H1 (cell line): Measurements from ENCODE around the gene BRINP3. TPM values are rescaled to one million over a fixed set of nuclear protein-coding genes. Genes with fewer than 3 reads are reported as not detected.

Source experiments
- CTCF ChIA-PET: fragments of 300-600 bp; sonication (Branson Sonifier 250); formaldehyde crosslinking; loops from one replicate; lab custom pipeline; 2021; ENCODE audit not compliant: partially characterized antibody; lab: Charles Lee
- POLR2A ChIA-PET: fragments of 300-600 bp; sonication (Branson Sonifier 250); formaldehyde crosslinking; loops from one replicate; lab custom pipeline; 2021; ENCODE audit warnings: inconsistent platforms; ENCODE audit not compliant: partially characterized antibody; lab: Charles Lee
- DNase-seq, 2 experiments: peaks; one replicate each; pipeline versions ENCODE4 v3.0.0 to v3.0.0-alpha.2; 2010 to 2022; ENCODE audit warnings: low spot score in 2 of 2, low read depth in 1 of 2, mixed read lengths in 1 of 2
- FAIRE-seq: peaks from 2 replicates; lab custom pipeline; 2011; peaks lifted over from hg19 to GRCh38; lab: Jason Lieb, UNC
- H2AFZ ChIP-seq: 2 replicates; pipeline ENCODE4 v1.8.1; 2012; ENCODE audit warnings: low read length, inconsistent platforms
- H2AK5ac ChIP-seq: 2 replicates; pipeline ENCODE4 v1.6.1; 2013; ENCODE audit warnings: low read depth, low read length
- H2BK120ac ChIP-seq: replicated peaks from 2 replicates; pipeline ENCODE3; 2013; ENCODE audit warnings: low read depth, low read length, inconsistent platforms
- H2BK12ac ChIP-seq: 2 replicates; pipeline ENCODE4 v1.6.1; 2013; ENCODE audit warnings: low read depth, low read length
- H2BK15ac ChIP-seq: 2 replicates; pipeline ENCODE4 v1.6.1; 2013; ENCODE audit warnings: low read length
- H2BK20ac ChIP-seq: 2 replicates; pipeline ENCODE4 v1.6.1; 2013; ENCODE audit warnings: low read length
- H2BK5ac ChIP-seq: 2 replicates; pipeline ENCODE4 v1.6.1; 2013; ENCODE audit warnings: low read depth, low read length
- H3K14ac ChIP-seq: 2 replicates; pipeline ENCODE4 v1.6.1; 2013; ENCODE audit warnings: inconsistent platforms; ENCODE audit not compliant: insufficient read length
- H3K18ac ChIP-seq: 2 replicates; pipeline ENCODE4 v1.6.1; 2013; ENCODE audit warnings: low read length; ENCODE audit errors: extremely low read depth
- H3K23ac ChIP-seq: 2 replicates; pipeline ENCODE4 v1.6.1; 2013; ENCODE audit warnings: inconsistent platforms; ENCODE audit not compliant: insufficient read length
- H3K23me2 ChIP-seq: 2 replicates; pipeline ENCODE4 v1.6.1; 2013; ENCODE audit warnings: low read depth, low read length
- H3K27ac ChIP-seq: 2 replicates; pipeline ENCODE4 v1.6.1; 2011; ENCODE audit warnings: low read depth, low read length, inconsistent platforms
- H3K27me3 ChIP-seq, 4 experiments: replicated peaks in 1 of 4; 1 replicate in 1 of 4; 2 replicates in 3 of 4; pipeline versions ENCODE4 v1.6.1 to v1.8.1; 2011 to 2013; ENCODE audit warnings: low read length in 3 of 4, mild to moderate bottlenecking in 3 of 4, inconsistent platforms in 2 of 4, mixed read lengths in 2 of 4, moderate library complexity in 1 of 4; ENCODE audit not compliant: control insufficient read depth in 3 of 4, insufficient read depth in 3 of 4; ENCODE audit errors: extremely low read depth in 1 of 4
- H3K36me3 ChIP-seq, 4 experiments: 2 replicates each; pipeline versions ENCODE4 v1.6.1 to v1.8.1; 2011 to 2013; ENCODE audit warnings: mild to moderate bottlenecking in 4 of 4, low read length in 3 of 4, moderate library complexity in 2 of 4, control low read depth in 1 of 4, inconsistent platforms in 1 of 4; ENCODE audit not compliant: insufficient read depth in 4 of 4, control insufficient read depth in 2 of 4
- H3K4ac ChIP-seq: replicated peaks from 2 replicates; pipeline ENCODE3; 2013; ENCODE audit warnings: low read length, low read depth, mixed read lengths, inconsistent platforms; ENCODE audit not compliant: insufficient read length
- H3K4me1 ChIP-seq, 4 experiments: replicated peaks in 1 of 4; 1 replicate in 1 of 4; 2 replicates in 3 of 4; pipeline versions ENCODE4 v1.6.1 to v1.8.1; 2011 to 2013; ENCODE audit warnings: low read length in 3 of 4, inconsistent platforms in 2 of 4, mixed read lengths in 1 of 4; ENCODE audit not compliant: insufficient read depth in 4 of 4, control insufficient read depth in 3 of 4
- H3K4me2 ChIP-seq, 2 experiments: 2 replicates each; pipeline versions ENCODE4 v1.6.1 to v1.8.1; 2011 to 2013; ENCODE audit warnings: low read depth in 2 of 2, low read length in 2 of 2, control low read depth in 1 of 2, inconsistent platforms in 1 of 2, mild to moderate bottlenecking in 1 of 2; ENCODE audit not compliant: insufficient read depth in 1 of 2
- H3K4me3 ChIP-seq, 4 experiments: fragments of 200-600, 300-600 bp in 1 of 4; sonication (generic), shearing (Covaris generic), sonication (Bioruptor Twin) in 1 of 4; 2 replicates each; pipeline versions ENCODE4 v1.5.1 to v1.8.1; 2011 to 2016; ENCODE audit warnings: low read length in 4 of 4, low read depth in 3 of 4, control low read depth in 2 of 4, inconsistent platforms in 2 of 4, mild to moderate bottlenecking in 2 of 4, mixed read lengths in 1 of 4, moderate library complexity in 1 of 4; ENCODE audit not compliant: insufficient read depth in 2 of 4; ENCODE audit errors: extremely low read depth in 1 of 4
- H3K56ac ChIP-seq: replicated peaks from 2 replicates; pipeline ENCODE3; 2013; ENCODE audit warnings: low read depth, mild to moderate bottlenecking, mixed read lengths, low read length, inconsistent platforms; ENCODE audit not compliant: insufficient read length
- H3K79me1 ChIP-seq: 2 replicates; pipeline ENCODE4 v1.6.1; 2013; ENCODE audit warnings: low read depth, low read length, control low read depth
- H3K79me2 ChIP-seq, 2 experiments: 2 replicates each; pipeline versions ENCODE4 v1.6.1 to v1.8.1; 2012 to 2013; ENCODE audit warnings: low read length in 2 of 2, mild to moderate bottlenecking in 2 of 2, inconsistent platforms in 1 of 2; ENCODE audit not compliant: insufficient read depth in 2 of 2, control insufficient read depth in 1 of 2
- H3K9ac ChIP-seq, 4 experiments: replicated peaks in 1 of 4; 1 replicate in 1 of 4; 2 replicates in 3 of 4; pipeline versions ENCODE4 v1.6.1 to v1.8.1; 2011 to 2013; ENCODE audit warnings: low read depth in 3 of 4, low read length in 3 of 4, control low read depth in 2 of 4, mild to moderate bottlenecking in 2 of 4, moderate library complexity in 2 of 4, inconsistent platforms in 1 of 4; ENCODE audit errors: extremely low read depth in 1 of 4
- H3K9me3 ChIP-seq, 2 experiments: 2 replicates each; pipeline versions ENCODE4 v1.6.1 to v1.8.1; 2012 to 2013; ENCODE audit warnings: mild to moderate bottlenecking in 2 of 2, moderate library complexity in 2 of 2, control low read depth in 1 of 2, inconsistent platforms in 1 of 2, low read depth in 1 of 2, low read length in 1 of 2, mixed read lengths in 1 of 2; ENCODE audit not compliant: insufficient read depth in 2 of 2
- H4K20me1 ChIP-seq, 2 experiments: replicated peaks in 1 of 2; 2 replicates each; pipeline versions ENCODE3 to v1.8.1; 2011 to 2013; ENCODE audit warnings: inconsistent platforms in 2 of 2, low read length in 2 of 2, mild to moderate bottlenecking in 1 of 2; ENCODE audit not compliant: insufficient read depth in 2 of 2, control insufficient read depth in 1 of 2
- H4K5ac ChIP-seq: 2 replicates; pipeline ENCODE4 v1.6.1; 2013; ENCODE audit warnings: low read length, low read depth, mixed read lengths, inconsistent platforms; ENCODE audit not compliant: insufficient read length
- H4K8ac ChIP-seq: 2 replicates; pipeline ENCODE4 v1.8.0; 2013; ENCODE audit warnings: mild to moderate bottlenecking, moderate library complexity, low read length, inconsistent platforms; ENCODE audit not compliant: insufficient read depth; ENCODE audit errors: extremely low read depth
- H4K91ac ChIP-seq: replicated peaks from 2 replicates; pipeline ENCODE3; 2013; ENCODE audit warnings: low read length, mixed read lengths, inconsistent platforms; ENCODE audit not compliant: insufficient read length
- BRCA1 ChIP-seq: IDR thresholded peaks from 2 replicates; pipeline ENCODE4 v1.6.1; 2012; ENCODE audit warnings: low read depth, low read length, improper control_type of control experiment
- CBX8 ChIP-seq: fragments of 300-800, 300-1000 bp; sonication (generic); IDR thresholded peaks from 2 replicates; pipeline ENCODE4 v1.7.1; 2016; ENCODE audit warnings: low read depth, low read length, borderline replicate concordance
- CTCF ChIP-seq, 3 experiments: IDR thresholded peaks; 1 replicate in 2 of 3; 2 replicates in 1 of 3; pipeline versions ENCODE4 v1.5.1 to v1.6.1; 2011; ENCODE audit warnings: low read length in 3 of 3, mild to moderate bottlenecking in 3 of 3, inconsistent platforms in 2 of 3, low read depth in 1 of 3, moderate library complexity in 1 of 3; ENCODE audit not compliant: insufficient read depth in 1 of 3; ENCODE audit errors: control extremely low read depth in 1 of 3
- EGR1 ChIP-seq: IDR thresholded peaks from 2 replicates; pipeline ENCODE4 v1.6.1; 2011; ENCODE audit warnings: low read depth, low read length, borderline replicate concordance
- JUND ChIP-seq: IDR thresholded peaks from 2 replicates; pipeline ENCODE4 v1.6.1; 2011; ENCODE audit warnings: mild to moderate bottlenecking, improper control_type of control experiment, low read length
- PHF8 ChIP-seq: fragments of 200-600 bp; sonication (generic); conservative IDR thresholded peaks from 2 replicates; pipeline ENCODE4 v1.7.1; 2012; ENCODE audit warnings: low read depth, mild to moderate bottlenecking, inconsistent platforms, low read length, moderate library complexity
- POU5F1 ChIP-seq: IDR thresholded peaks from 2 replicates; pipeline ENCODE4 v1.6.1; 2011; ENCODE audit warnings: low read depth, mild to moderate bottlenecking, low read length, moderate library complexity
- SAP30 ChIP-seq: fragments of 300-600 bp; sonication (generic); IDR thresholded peaks from 2 replicates; pipeline ENCODE4 v1.7.1; 2012; ENCODE audit warnings: low read length, moderate library complexity, mild to moderate bottlenecking, inconsistent platforms; ENCODE audit not compliant: insufficient read depth, insufficient replicate concordance
- TAF7 ChIP-seq: optimal IDR thresholded peaks from 2 replicates; pipeline ENCODE3; 2011; ENCODE audit warnings: low read depth, mild to moderate bottlenecking, inconsistent platforms, low read length, moderate library complexity, borderline replicate concordance
- TBP ChIP-seq: IDR thresholded peaks from 2 replicates; pipeline ENCODE4 v1.6.1; 2011; ENCODE audit warnings: low read depth, low read length, improper control_type of control experiment
- TEAD4 ChIP-seq: IDR thresholded peaks from 2 replicates; pipeline ENCODE4 v1.6.1; 2012; ENCODE audit warnings: low read depth, low read length, inconsistent platforms, mixed read lengths
- YY1 ChIP-seq: IDR thresholded peaks from 2 replicates; pipeline ENCODE4 v1.6.1; 2011; ENCODE audit warnings: low read depth, mild to moderate bottlenecking, low read length
- ZNF274 ChIP-seq: IDR thresholded peaks from 2 replicates; pipeline ENCODE4 v1.7.0; 2012; ENCODE audit warnings: low read length, borderline replicate concordance; ENCODE audit errors: extremely low read depth
- WGBS, 2 experiments: shearing (Covaris generic) in 1 of 2; methylation state at CpG; one replicate each; pipeline versions ENCODE4 v1.1.6 to v1.1.7; 2013 to 2015; ENCODE audit warnings: low lambda C conversion rate in 2 of 2, mixed read lengths in 2 of 2, inconsistent platforms in 1 of 2, low coverage in 1 of 2, missing lambda C conversion rate in 1 of 2; ENCODE audit not compliant: insufficient replicate concordance in 2 of 2, insufficient coverage in 1 of 2, insufficient read length in 1 of 2; ENCODE audit errors: extremely low coverage in 1 of 2, missing lambda C conversion rate in 1 of 2; 5-methylcytosine and 5-hydroxymethylcytosine counted together
- polyA plus RNA-seq, 7 experiments: library from polyadenylated mRNA; depleted of rRNA in 3 of 7; stranded (reverse) in 5 of 7; unstranded in 2 of 7; fragments of >200 nt in 5 of 7; fragments of 200-250 nt in 2 of 7; gene quantifications; 1 replicate in 5 of 7; 2 replicates in 1 of 7; 4 replicates in 1 of 7; pipeline versions ENCODE4 v1.2.1 to v1.2.3, GENCODE V29; 2011 to 2013; ENCODE audit warnings: missing spikeins in 2 of 7, mixed read lengths in 2 of 7
- total RNA-seq: library from RNA; stranded (reverse); fragmentation: NEBNext Ultra II Directional; extraction: Animal tissue kit (Norgen Biotek cat#: 25700); gene quantifications from 2 replicates; pipeline ENCODE4 v1.2.1, GENCODE V29; 2021

The BRINP3 gene
- total and polyA plus RNA-seq, 2 of the 8 experiments (the other 6 are each of a cell fraction or from before 2014, with no cell fraction given) = not detected

- H2AFZ ChIP-seq = no peak overlapping the region
- H2BK120ac ChIP-seq = no peak overlapping the region
- no peak overlapping the region for H4K5ac ChIP-seq
- no peak overlapping the region for H3K23ac ChIP-seq
- H3K79me1 ChIP-seq = no peaks in the 10 kb centered on the region
- no peak overlapping the region for H2BK12ac ChIP-seq
- H3K36me3 ChIP-seq = no peaks in the 10 kb centered on the region
- H3K9ac ChIP-seq = no peak overlapping the region
- no peak overlapping the region for H4K8ac ChIP-seq
- CTCF ChIA-PET = no interaction called here
- FAIRE-seq = no peak
- H4K20me1 ChIP-seq = no peaks in the 10 kb centered on the region
- no peak overlapping the region for H2BK20ac ChIP-seq
- no peak overlapping the region for H2AK5ac ChIP-seq
- no peaks in the 10 kb centered on the region for H3K4me1 ChIP-seq
- H3K56ac ChIP-seq = no peak overlapping the region
- H3K9me3 ChIP-seq = no peaks in the 10 kb centered on the region
- no peaks in the 10 kb centered on the region for H3K79me2 ChIP-seq
- H2BK15ac ChIP-seq = no peak overlapping the region
- H3K4me3 ChIP-seq = no peak overlapping the region
- no peak overlapping the region for H3K27ac ChIP-seq
- POLR2A ChIA-PET = no interaction called here
- no peak overlapping the region for H3K18ac ChIP-seq
- no peak overlapping the region for H3K4me2 ChIP-seq
- DNase-seq = no peak
- no peaks in the 10 kb centered on the region for H3K23me2 ChIP-seq
- no peaks in the 10 kb centered on the region for H3K27me3 ChIP-seq
- no peak overlapping the region for H2BK5ac ChIP-seq
- no peak overlapping the region for H4K91ac ChIP-seq
- WGBS, 2 experiments = 97% methylated on average over 2 of the region's 2 CpGs; no CpG with 5 or more reads in 1 of the 2 experiments
- H3K14ac ChIP-seq = no peak overlapping the region
- H3K4ac ChIP-seq = no peak overlapping the region
- TF ChIP-seq BRCA1 (no peak), POU5F1 (no peak), EGR1 (no peak), TBP (no peak), CBX8 (no peak), ZNF274 (no peak), JUND (no peak), YY1 (no peak), SAP30 (no peak), TEAD4 (no peak), TAF7 (no peak), CTCF (IDR thresholded peaks at IDR 0.05; ENCODE audit: control extremely low read depth in 1 of 3, insufficient read depth in 1 of 3, low read depth in 1 of 3, low read length in 3 of 3) (no peak), PHF8 (no peak)
Measured at GRCh38 chr1:190177555-190177954, 300.1 kb downstream of the BRINP3 start.
